Activated effector memory CD4-positive, alpha-beta T cell treated with anti-CD3 and anti-CD28 coated beads, Interleukin-2, amount 50 U/mL, for 16 hours (primary cell): ENCODE measurements around the gene LIPA.

ENCODE experiments used
- DNase-seq: peaks from one replicate; pipeline ENCODE4 v3.0.0-alpha.2; 2020

Gene LIPA

DNA sequence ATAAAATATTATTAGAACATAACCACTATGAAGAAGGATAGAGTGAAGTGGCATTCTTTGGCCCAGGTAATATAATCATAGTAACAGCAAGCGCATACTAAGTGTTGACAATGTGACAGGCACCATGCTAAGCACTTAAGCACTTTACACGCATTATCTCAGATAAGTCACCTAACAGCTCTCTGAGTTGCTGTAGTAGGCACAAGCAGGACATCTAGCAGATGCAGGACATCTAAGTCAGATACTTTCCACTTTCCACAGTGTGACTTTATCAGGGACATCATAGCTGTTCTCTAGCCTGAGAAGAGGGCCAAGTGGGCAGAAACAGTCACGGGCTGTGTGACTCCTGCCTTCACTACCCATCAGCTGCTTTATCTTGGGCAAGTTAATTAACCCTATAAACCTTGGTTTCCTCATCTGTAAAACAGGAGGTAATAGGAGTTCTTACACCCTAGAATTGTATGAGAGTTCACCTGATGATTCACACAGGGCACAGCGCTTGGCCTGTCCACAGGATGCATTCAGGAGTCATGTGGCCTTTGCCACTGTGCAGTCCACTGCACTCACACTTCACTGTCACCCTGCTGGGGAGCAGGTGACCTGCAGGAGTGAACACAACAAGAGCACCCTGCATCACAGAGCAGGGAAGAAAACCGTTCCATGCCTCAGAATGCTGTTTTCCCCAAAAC lies 12.5 kb downstream of the LIPA start:
- DNase-seq, result no peak

DNA sequence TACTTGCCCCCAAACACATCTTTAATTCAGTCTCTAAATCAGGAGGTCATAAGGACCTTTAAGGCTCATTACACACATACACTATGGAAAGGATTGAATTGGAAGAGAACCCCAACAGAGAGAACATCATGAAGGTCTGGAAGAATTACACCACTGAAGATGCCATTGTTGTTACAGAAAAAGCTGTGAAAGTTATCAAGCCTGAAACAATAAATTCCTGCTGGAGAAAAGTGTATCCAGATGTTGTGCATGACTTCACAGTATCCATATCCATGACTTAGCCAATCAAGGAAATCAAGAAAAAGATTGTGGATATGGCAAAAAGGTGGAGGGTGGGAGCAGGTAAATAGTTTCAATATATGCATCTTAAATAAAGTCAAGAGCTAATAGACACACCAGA lies 13.7 kb downstream of the LIPA start:
- DNase-seq, result no peak

DNA sequence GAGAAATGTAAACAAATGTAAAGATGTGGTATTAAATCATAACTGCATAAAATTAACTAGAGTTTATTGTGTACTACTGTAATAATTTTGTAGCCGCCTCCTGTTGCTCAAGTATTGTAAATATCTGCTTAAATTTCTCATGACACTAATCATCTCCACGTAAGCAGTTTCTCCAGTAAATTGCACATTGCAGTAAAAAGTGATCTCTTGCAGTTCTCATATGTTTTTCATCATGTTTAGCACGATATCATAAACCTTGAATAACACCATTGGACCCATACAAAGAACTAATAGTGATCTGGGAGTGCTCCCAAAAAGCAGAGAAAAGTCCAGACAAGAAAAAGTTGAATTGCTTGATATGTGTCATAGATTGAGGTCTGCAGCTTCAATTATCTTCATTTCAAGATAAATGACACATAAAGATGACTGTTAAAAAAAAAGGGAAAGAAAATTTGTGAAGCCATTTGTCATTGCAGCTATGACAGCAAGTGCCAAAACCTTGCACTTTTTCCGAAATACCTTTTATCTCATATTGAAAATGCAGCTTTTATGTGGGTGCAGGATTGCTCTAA lies 15.3 kb downstream of the LIPA start:
- no peak for DNase-seq

DNA sequence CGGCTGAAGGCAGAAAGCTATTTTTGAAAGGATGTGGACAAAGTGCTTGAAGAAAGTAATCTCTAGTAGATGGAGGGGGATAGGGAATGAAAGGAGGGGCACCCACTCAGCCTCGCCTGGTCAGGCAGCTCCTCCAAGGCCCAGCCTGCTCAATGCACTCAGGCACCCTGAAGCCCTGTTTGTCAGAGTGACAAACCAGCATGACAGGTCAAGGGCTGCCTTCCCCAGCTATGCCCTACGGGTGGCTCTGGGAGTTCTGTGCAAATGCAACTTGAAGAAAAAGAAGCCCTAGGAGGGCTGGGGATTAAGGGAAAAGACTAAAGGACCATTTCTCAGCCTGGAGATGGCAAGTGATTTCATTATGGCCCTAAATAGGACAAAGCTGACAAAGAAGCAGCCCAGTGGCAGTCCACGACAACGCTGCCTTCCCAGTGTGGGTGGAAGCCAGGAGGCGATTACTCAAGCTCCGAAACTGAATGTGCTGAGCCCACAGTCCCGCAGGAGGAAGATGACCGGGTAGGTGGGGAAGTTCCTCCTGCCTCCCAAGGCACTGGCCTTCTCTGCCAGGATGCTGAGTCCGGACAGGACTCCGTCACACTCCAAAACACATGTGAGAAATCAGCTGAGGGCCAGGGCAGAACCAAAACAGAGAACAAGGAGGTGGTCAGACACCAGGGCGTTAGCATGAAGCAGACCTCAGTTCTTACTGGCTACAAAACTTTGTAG lies 16.3 kb downstream of the LIPA start:
- DNase-seq, result no peak

DNA sequence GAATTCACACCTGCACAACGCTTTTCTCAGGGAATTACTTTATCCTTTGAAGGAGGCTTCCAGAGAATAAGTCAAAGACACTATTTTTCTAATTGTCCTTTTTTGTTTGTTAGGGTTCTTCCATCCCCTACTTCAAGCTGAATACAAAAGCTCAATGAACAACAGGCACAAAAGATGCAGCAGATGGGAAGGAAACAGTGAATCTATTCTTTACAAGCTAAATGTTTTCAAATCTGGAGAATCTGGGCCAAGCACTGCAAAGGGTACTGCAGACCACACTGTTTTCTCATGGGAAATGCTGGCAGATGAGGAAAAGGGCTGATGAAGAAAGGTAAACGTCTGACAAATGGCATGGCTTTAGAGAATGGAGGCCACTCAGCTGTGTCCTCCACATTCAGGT lies 18.5 kb downstream of the LIPA start:
- no peak for DNase-seq

DNA sequence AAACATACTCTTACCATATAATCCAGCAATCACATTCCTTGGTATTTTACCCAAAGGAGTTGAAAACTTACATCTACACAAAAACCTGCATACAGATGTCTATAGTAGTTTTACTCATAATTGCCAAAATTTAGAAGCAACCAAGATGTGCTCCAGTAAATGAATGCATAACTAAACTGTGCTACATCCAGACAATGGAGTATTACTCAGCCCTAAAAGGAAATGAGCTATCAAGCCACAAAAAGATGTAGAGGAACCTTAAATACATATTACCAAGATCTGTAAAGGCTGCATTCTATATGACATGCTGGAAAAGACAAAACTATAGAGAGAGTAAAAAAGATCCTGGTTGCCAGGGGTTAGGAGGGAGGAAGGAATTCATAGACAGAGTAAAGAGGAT lies 22.6 kb downstream of the LIPA start:
- DNase-seq, result no peak

DNA sequence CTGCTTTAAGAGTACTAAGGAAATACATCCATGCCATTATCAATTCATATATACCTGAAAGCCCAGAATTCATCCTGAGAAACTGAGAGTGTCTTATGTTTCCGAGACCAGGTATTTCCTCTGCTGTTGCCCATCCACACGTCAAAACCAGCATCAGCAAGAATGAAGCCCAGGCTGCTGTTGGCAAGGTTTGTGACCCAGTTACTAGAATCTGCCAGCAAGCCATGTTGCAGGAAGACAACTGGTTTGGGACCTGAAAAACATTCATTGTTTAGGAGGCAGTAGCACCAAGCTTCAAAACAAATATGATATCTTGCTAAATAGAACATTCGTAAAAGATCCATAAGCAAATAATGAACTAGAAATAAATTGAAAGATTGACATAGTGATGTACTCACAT lies 23.4 kb downstream of the LIPA start:
- no peak for DNase-seq

DNA sequence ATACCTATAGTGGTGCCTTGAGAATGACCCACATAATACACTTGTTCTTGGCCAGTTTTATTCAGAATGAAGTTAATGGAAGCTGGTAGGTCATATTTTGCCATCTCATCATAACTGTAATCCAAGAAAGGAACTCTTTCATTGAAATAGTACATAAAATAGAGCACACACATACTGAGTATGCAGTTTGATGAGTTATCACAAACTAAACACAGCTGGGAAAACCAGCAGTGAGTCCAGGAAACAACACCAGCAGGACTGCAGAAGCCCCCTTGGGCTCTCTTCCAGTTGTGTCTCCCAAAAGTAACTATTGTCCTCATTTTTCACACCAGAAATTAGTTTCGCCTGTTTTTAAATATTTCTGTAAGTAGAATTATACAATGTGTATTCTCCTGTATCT lies 24.7 kb downstream of the LIPA start:
- no peak for DNase-seq

DNA sequence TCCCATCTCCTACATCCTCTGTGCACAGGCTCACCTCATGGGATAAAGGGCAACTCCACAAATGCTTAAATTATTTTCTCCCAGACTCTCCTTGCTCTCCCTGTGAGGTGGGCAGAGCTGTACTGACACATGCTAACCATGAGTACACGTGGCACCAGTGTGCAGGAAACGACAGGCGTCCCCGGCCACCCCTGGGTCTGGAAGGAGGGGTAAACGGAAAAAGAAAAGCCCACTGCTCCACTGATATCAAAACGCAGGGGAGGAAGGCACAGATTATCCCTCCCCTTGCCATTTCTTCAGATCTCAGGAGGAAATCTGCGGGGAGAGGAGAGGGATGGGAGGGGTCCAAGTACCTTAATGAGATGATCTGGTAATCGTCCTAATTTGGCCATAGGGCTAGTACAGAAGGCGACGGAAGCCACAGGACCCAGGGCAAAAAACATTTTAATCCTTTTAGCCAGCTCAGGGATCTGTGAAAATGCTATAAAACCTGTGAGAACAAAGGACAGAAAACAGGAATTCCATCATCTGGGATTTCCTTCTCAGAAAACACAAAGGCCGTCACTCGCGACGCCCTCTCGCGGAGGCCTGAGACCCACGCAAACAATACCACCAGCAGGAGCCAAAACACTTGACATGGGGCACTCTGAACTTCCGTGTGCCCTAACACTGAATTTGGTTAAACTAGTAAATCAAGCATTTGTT lies 26.7 kb downstream of the LIPA start:
- DNase-seq, result no peak

DNA sequence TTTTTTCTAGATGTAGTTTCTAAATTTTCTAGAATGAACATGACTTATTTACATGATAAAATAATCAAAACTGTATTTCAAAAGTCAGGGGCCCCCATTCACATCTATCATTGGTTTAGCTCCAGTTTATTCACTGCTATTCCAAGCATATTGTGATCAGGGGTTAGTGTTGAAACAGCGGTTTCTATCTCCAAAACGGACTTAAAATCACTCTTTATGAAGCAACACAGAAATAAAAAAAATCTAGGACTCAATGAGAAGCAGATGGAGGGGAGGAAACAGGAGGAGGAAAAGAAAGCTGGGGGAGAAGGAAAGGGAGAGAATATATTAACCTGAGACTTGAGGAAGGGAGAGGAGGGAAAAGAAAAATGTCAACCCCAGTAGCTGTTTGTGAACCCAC lies 29.7 kb downstream of the LIPA start:
- no peak for DNase-seq

DNA sequence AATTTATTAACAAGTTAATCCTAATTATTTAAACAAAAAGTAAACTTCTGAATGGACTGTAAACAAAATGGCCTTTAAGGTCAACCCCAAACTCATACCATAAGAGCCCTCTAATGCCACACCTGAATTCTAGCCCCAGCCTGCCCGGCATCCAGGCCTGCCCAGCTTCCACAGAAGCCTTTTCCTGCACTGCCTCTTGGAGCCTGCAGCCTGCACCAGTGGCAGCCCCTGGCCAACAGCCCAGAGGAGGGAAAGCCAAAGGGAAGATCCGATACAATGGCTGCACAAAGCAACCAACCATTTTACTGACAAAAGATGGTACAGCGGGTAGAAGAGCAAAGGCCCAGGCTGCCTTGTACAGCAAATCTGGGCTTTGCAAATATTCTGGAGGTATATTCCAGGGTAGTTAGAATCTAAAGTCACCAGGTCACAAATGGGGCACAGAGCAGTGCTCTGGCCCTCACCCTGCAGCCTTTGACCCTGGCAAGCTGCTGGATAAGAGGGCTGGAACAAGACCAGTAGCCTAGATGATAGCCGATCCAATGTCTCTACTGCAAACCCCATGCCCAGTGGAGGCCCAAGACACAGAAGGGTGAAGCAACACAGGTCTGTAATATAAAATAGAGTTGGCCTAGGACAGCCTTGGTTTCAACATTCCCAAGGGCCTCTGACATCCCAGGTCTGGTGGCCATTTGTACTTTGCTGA lies 31.9 kb downstream of the LIPA start:
- no peak for DNase-seq

DNA sequence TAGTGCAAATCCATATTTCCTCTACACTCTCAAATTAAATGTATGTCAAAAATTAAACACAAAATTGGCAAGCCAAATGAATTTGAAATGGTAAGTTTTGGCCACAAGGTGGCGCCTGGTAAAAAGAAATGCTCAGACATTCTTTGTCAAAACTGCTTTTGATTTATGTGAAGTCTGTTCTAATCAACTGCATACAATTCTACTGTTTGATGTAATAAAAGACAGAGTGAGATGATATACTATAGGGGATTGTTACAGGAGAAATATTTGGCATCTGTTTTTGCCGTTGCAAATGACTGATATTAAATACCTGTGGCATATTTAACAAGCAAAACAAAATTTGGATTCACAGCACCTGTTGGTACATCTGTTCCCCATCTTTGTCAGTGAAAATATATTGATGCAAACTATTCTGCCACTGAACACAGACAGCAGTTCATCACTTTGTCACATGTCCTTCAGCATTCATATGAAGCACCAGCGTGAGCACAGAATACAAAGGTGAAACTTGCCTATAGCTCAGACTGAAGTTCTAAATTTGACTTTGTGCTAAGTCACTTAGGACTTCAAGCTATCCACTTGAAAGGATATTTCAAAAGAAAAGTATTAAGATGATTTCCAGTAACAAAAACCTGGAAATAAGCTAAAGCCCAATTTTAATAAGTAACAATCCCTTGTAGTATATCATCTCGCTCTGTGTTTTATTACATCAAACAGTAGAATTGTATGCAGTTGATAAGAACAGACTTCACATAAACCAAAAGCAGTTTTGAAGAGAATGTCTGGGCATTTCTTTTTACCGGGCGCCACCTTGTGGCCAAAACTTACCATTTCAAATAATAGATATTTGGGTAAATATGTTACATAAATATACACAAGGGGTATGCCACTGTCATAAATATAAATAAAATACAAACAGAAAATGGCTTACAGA lies 34.3 kb downstream of the LIPA start:
- DNase-seq, result peak; percentile 87

DNA sequence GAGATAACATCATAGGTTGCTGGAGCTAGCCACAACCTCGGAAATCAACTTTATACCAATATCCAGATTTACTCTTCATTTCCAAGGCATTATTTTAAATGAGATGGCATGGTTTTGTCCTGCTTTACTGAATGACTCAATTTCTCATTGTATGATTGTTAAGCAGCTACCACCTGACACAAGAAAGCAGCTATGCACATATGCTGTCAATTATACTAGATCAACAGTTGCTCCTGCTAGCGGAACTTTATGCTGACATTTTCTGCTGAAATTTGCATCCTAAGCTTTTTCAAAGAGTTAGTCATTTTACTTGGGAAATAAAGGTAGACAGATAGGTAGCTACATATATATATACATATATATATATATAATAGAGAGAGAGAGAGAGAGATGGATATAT lies 35.5 kb downstream of the LIPA start:
- DNase-seq, result no peak

DNA sequence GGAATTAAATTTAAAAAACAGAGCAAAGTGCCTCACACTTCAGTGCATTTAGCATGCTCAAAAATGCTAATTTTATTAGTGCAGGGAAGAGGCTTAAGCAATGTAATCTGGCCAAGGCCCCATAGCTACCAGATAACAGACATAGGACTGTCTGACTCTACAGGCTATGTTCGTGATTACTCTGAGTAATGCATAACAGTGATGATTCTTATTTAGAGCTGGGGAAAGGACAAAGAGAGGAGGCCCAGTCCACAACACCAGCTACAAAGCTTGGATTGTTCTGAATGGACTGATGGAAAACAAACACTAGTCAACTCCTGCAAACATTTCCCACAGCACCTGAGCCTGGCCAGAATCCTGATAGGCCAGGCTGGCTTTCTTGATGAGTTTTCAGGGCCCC lies 36.1 kb downstream of the LIPA start:
- DNase-seq, result no peak

DNA sequence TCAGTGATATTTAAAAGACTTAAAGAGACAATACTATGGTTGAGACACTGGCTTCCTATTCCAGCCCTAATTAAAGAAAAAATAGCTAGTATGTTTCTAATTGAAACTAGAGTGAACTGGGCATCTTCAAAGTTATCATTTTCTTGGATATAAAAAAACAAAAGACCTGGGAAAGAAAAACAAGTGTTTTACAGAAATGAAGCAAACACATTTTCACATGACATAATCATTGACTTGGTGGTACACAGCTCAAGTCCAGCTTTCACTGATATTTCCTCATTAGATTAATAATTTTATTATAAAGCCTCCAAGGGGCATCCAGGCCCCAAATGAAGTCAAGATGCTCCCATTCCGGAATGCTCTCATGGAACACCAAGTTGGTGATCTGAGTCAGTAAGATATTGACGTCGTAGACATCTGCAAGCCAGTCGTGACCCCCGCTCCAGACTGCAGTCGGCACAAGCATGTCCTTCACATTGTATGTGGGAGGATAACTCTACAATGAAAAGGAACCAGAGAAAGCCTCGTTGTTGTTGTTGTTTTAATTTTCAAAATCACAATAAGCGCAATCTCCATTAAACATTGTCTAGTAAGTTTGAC lies 36.9 kb downstream of the LIPA start:
- no peak for DNase-seq

DNA sequence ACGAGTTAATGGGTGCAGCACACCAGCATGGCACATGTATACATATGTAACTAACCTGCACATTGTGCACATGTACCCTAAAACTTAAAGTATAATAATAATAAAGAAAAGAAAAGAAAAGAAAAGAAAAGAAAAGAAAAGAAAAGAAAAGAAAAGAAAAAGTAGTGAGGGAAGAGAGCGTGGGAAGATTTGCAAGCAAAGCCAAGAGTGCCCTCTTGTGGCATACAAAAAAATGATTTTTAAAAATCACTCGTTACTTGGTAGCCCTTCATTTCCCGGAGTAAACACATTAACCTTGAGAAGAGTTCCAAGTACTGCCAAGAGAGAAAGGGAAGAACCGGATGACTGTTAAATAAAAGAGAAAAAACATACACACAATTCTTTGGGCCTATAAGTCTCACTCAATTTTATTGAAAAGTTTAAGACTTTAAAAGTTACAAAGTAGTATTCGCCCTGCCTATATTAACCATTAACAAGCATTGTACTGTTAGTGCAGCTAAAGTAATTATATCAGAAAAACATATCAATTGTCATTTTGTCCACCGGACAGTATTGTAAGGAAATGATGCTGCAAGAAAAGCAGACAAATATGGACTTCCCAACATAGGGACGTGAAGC lies 38.3 kb downstream of the LIPA start:
- no peak for DNase-seq

DNA sequence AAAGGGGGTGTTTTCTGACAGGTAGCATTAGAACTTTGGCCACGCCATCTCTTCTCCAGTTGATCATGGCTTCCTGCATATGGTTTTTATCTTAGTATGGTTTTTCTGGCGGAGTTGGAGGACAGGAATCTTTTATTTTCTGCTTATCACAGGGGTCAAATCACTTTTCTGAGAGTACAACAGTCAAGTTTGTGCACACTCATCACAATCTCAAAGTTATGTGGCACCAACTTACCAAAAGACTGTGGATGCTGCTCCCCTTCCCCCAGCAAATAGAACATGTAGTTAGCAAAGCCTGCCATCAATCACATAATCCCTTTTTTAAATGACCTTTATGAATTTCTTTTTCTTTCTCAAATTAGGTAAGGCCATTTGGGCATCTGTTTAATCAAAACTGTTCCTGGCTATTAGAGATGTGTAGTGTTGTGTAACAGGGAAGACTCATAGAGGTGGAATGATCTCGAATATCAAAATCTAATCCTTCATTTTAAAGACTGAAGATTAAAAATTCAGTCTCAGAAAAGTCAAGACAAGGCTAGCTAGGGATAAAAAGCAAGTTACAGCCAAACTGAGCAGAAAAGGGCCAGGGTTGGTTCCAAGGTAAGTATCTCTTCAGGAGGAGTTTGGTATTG lies 40.7 kb downstream of the LIPA start:
- DNase-seq, result no peak

DNA sequence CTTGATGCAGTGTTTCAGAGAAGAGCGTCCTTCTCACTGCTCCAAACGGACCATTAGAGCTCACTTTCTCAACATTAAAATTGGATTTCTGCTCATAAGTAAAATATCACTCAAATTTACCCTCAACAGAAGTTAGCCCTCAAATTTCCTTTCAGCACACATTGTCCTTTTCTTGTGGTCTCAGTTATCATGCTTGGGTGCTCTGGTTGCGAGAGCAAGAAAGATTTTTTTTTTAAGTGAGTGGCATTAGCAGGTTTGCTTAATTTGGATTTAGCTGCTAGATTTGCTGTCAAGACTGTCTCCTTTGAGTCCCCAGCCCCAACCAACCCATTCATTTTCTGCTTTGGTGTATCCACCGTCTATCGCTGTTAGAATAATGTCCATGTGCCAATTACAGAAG lies 41.9 kb downstream of the LIPA start:
- no peak for DNase-seq

DNA sequence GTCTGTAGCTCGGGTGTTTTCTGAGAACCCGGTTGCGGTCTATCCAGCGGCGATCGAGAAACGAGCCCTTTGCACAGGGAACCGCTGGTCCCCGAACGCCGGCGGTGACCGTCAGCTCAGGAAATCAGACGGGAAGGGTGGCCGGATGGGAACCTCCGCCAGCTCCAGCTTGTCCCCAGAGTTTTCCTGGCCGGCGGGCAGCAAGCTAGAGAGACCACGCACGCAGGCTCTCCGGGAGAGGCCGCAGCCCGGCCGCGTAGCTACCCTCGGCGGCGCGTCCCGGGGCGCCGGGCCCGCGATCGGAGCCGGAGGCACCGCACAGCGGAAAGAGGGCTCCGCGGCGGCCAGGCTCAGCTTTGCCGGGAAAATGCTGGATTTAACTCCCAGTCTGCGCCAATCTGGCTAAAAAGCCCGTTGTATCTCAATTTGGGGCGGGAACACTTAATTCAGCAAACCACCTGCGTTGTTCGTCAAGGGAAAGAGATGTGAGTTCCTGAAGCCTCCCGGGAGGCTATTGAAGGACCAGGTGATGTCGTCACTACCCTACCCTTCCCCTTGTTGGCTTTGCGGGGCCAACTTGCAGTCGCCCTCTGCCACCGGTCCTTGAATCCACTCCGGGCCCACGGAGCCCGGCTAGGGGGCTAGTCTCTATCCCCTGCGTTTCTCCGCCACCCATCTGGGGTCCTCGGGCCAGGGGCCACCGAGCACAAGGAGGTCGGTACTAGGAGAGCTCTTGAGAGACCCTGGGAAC lies 43.6 kb downstream of the LIPA start:
- DNase-seq, result peak; percentile 68
